ENCODE results near the gene C1orf53.

- TF ChIP-seq EZH2phosphoT487 (conservative IDR thresholded peaks at IDR 0.05; ENCODE audit: low read length) (no peak), CTCF (IDR thresholded peaks at IDR 0.05; ENCODE audit: insufficient read depth, low read length, poor library complexity, severe bottlenecking) (no peak)
Observed at GRCh38 chr1:197857477-197857876, 45.0 kb upstream of the C1orf53 start.

Data from SU-DHL-6 (cell line).